ENCODE data around the gene MYOM3. TPM values are rescaled to one million over a fixed set of nuclear protein-coding genes. Genes with fewer than 3 reads are reported as not detected.

MYOM3 gene
- polyA plus RNA-seq, 6 donors from 2014 or later = not detected

- Mint-ChIP-seq H3K4me1 (peaks cover 0 to 2% (median 0%) of the 10 kb centered on the region in 3 donors), H3K4me3 (no peak overlapping the region), H3K36me3 (no peaks in the 10 kb centered on the region), H3K27me3 (peaks cover 0 to 4% (median 0%) of the 10 kb centered on the region in 3 donors), H3K27ac (peak overlapping the region in 1 of 6 donors; percentile 42), H3K9me3 (no peaks in the 10 kb centered on the region)
- DNase-seq (no peak), ATAC-seq (ENCODE audit: low read depth in 2 of 2) (no peak)
These were observed 6.4 kb downstream of the MYOM3 start for GRCh38 chr1:24105368-24106160.

GRCh38 chr1:24104854-24105253 lies 7.1 kb downstream of the MYOM3 start:
- peaks cover 0 to 4% (median 0%) of the 10 kb centered on the region in 3 donors for H3K27me3 Mint-ChIP-seq
- no peaks in the 10 kb centered on the region for H3K9me3 Mint-ChIP-seq
- ATAC-seq (ENCODE audit: low read depth in 2 of 2) = no peak
- no peak for DNase-seq
- no peak overlapping the region for H3K27ac Mint-ChIP-seq
- no peaks in the 10 kb centered on the region for H3K36me3 Mint-ChIP-seq
- peaks cover 0 to 2% (median 0%) of the 10 kb centered on the region in 3 donors for H3K4me1 Mint-ChIP-seq
- H3K4me3 Mint-ChIP-seq = no peak overlapping the region

- DNase-seq (no peak), ATAC-seq (ENCODE audit: low read depth in 2 of 2) (no peak)
- no peaks in the 10 kb centered on the region for H3K9me3 Mint-ChIP-seq
- no peak overlapping the region for H3K4me3 Mint-ChIP-seq
- peaks cover 0 to 2% (median 0%) of the 10 kb centered on the region in 3 donors for H3K4me1 Mint-ChIP-seq
- H3K36me3 Mint-ChIP-seq = no peaks in the 10 kb centered on the region
- H3K27me3 Mint-ChIP-seq = peaks cover 0 to 4% (median 0%) of the 10 kb centered on the region in 3 donors
- peak overlapping the region in 1 of 6 donors; percentile 64 for H3K27ac Mint-ChIP-seq
These were observed 8.1 kb downstream of the MYOM3 start for GRCh38 chr1:24103879-24104278.

GRCh38 chr1:24103408-24103807 lies 8.5 kb downstream of the MYOM3 start:
- no peak for ATAC-seq (ENCODE audit: low read depth in 2 of 2)
- H3K27ac Mint-ChIP-seq = peak overlapping the region in 1 of 6 donors; percentile 64
- H3K27me3 Mint-ChIP-seq = peaks cover 0 to 4% (median 0%) of the 10 kb centered on the region in 3 donors

GRCh38 chr1:24102961-24103360 lies 9.0 kb downstream of the MYOM3 start:
- H3K27ac Mint-ChIP-seq = no peak overlapping the region
- DNase-seq = no peak
- H3K4me1 Mint-ChIP-seq = peaks cover 0 to 2% (median 0%) of the 10 kb centered on the region in 3 donors
- H3K36me3 Mint-ChIP-seq = no peaks in the 10 kb centered on the region
- H3K4me3 Mint-ChIP-seq = no peak overlapping the region
- no peaks in the 10 kb centered on the region for H3K9me3 Mint-ChIP-seq
- no peak for ATAC-seq (ENCODE audit: low read depth in 2 of 2)
- peaks cover 0 to 4% (median 0%) of the 10 kb centered on the region in 3 donors for H3K27me3 Mint-ChIP-seq

More at GRCh38 chr1:24103408-24103807, 8.5 kb downstream of the MYOM3 start:
- Mint-ChIP-seq H3K4me3 (no peak overlapping the region), H3K36me3 (no peaks in the 10 kb centered on the region), H3K9me3 (no peaks in the 10 kb centered on the region), H3K4me1 (peaks cover 0 to 2% (median 0%) of the 10 kb centered on the region in 3 donors)
- DNase-seq = no peak

- no peak for ATAC-seq (ENCODE audit: low read depth in 2 of 2)
- Mint-ChIP-seq H3K9me3 (no peaks in the 10 kb centered on the region), H3K4me3 (no peak overlapping the region), H3K36me3 (no peaks in the 10 kb centered on the region), H3K4me1 (peaks cover 0 to 2% (median 0%) of the 10 kb centered on the region in 3 donors), H3K27ac (peak overlapping the region in 1 of 6 donors; percentile 69), H3K27me3 (peaks cover 0 to 4% (median 0%) of the 10 kb centered on the region in 3 donors)
- DNase-seq = no peak
These were observed 9.9 kb downstream of the MYOM3 start for GRCh38 chr1:24101796-24102586.

- peaks cover 0 to 2% (median 0%) of the 10 kb centered on the region in 3 donors for H3K4me1 Mint-ChIP-seq
- H3K4me3 Mint-ChIP-seq = no peak overlapping the region
These were observed 10.8 kb downstream of the MYOM3 start for GRCh38 chr1:24100945-24101737.

GRCh38 chr1:24098943-24099638 lies 12.8 kb downstream of the MYOM3 start:
- ATAC-seq (ENCODE audit: low read depth in 2 of 2) (no peak), DNase-seq (no peak)
- peak overlapping the region in 1 of 6 donors; percentile 56 for H3K27ac Mint-ChIP-seq
- H3K4me1 Mint-ChIP-seq = peaks cover 0 to 2% (median 0%) of the 10 kb centered on the region in 3 donors
- no peak overlapping the region for H3K4me3 Mint-ChIP-seq
- H3K9me3 Mint-ChIP-seq = no peaks in the 10 kb centered on the region
- H3K27me3 Mint-ChIP-seq = peaks cover 0 to 14% (median 9%) of the 10 kb centered on the region in 3 donors
- H3K36me3 Mint-ChIP-seq = no peaks in the 10 kb centered on the region

More at GRCh38 chr1:24100945-24101737, 10.8 kb downstream of the MYOM3 start:
- no peak overlapping the region for H3K27ac Mint-ChIP-seq
- DNase-seq = no peak
- no peaks in the 10 kb centered on the region for H3K36me3 Mint-ChIP-seq
- ATAC-seq (ENCODE audit: low read depth in 2 of 2) = no peak
- no peaks in the 10 kb centered on the region for H3K9me3 Mint-ChIP-seq
- H3K27me3 Mint-ChIP-seq = peaks cover 0 to 8% (median 4%) of the 10 kb centered on the region in 3 donors

GRCh38 chr1:24098102-24098501 lies 13.8 kb downstream of the MYOM3 start:
- H3K27me3 Mint-ChIP-seq = peaks cover 0 to 17% (median 9%) of the 10 kb centered on the region in 3 donors
- H3K9me3 Mint-ChIP-seq = no peaks in the 10 kb centered on the region
- ATAC-seq (ENCODE audit: low read depth in 2 of 2) (no peak), DNase-seq (no peak)
- H3K4me3 Mint-ChIP-seq = no peak overlapping the region
- no peaks in the 10 kb centered on the region for H3K36me3 Mint-ChIP-seq
- peaks cover 0 to 2% (median 0%) of the 10 kb centered on the region in 3 donors for H3K4me1 Mint-ChIP-seq
- no peak overlapping the region for H3K27ac Mint-ChIP-seq

- Mint-ChIP-seq H3K9me3 (no peaks in the 10 kb centered on the region), H3K4me3 (no peak overlapping the region), H3K4me1 (peaks cover 0 to 2% (median 0%) of the 10 kb centered on the region in 3 donors), H3K27me3 (peaks cover 0 to 17% (median 9%) of the 10 kb centered on the region in 3 donors), H3K36me3 (no peaks in the 10 kb centered on the region), H3K27ac (no peak overlapping the region)
- DNase-seq (no peak), ATAC-seq (ENCODE audit: low read depth in 2 of 2) (no peak)
These were observed 14.3 kb downstream of the MYOM3 start for GRCh38 chr1:24097663-24098062.

- DNase-seq = no peak
- Mint-ChIP-seq H3K4me3 (no peak overlapping the region), H3K27me3 (peaks cover 0 to 17% (median 9%) of the 10 kb centered on the region in 3 donors), H3K27ac (peak overlapping the region in 2 of 6 donors; percentile 38 to 39), H3K4me1 (peaks cover 0 to 2% (median 0%) of the 10 kb centered on the region in 3 donors), H3K36me3 (no peaks in the 10 kb centered on the region), H3K9me3 (no peaks in the 10 kb centered on the region)
- no peak for ATAC-seq (ENCODE audit: low read depth in 2 of 2)
These were observed 15.2 kb downstream of the MYOM3 start for GRCh38 chr1:24096739-24097103.

- DNase-seq (no peak), ATAC-seq (ENCODE audit: low read depth in 2 of 2) (no peak)
- Mint-ChIP-seq H3K36me3 (no peaks in the 10 kb centered on the region), H3K4me1 (peaks cover 0 to 2% (median 0%) of the 10 kb centered on the region in 3 donors), H3K27ac (peak overlapping the region in 2 of 6 donors; percentile 10 to 39), H3K4me3 (no peak overlapping the region), H3K9me3 (no peaks in the 10 kb centered on the region), H3K27me3 (peaks cover 0 to 17% (median 9%) of the 10 kb centered on the region in 3 donors)
These were observed 15.8 kb downstream of the MYOM3 start for GRCh38 chr1:24096009-24096738.
